HEK293 (cell line): ENCODE results near the gene PRR35.

Experiments used
- CTCF ChIA-PET: fragments of 350-600 bp; formaldehyde crosslinking; extraction: SDS; loops from one replicate; lab custom pipeline; 2021; ENCODE audit warnings: antibody characterized with exemption; lab: Yijun Ruan, JAX
- POLR2A ChIA-PET: fragments of 300-600 bp; formaldehyde crosslinking; extraction: SDS; loops from one replicate; lab custom pipeline; 2020; ENCODE audit warnings: antibody characterized with exemption, inconsistent platforms; lab: Yijun Ruan, JAX
- H3K27ac ChIP-seq: fragments of 200-500 bp; sonication (Bioruptor generic); 2 replicates; pipeline ENCODE4 v1.5.1; 2014; ENCODE audit warnings: low read depth, low read length, control low read depth, inconsistent platforms; ENCODE audit errors: extremely low read depth
- H3K36me3 ChIP-seq, 2 experiments: fragments of 200-500 bp in 1 of 2; sonication (Bioruptor generic) in 1 of 2; 1 replicate in 1 of 2; 2 replicates in 1 of 2; pipeline ENCODE4 v1.5.1; 2014 to 2017; ENCODE audit warnings: inconsistent platforms in 2 of 2, low read length in 2 of 2; ENCODE audit not compliant: control insufficient read depth in 2 of 2, insufficient read depth in 1 of 2
- H3K4me1 ChIP-seq: fragments of 200-500 bp; sonication (Bioruptor generic); 2 replicates; pipeline ENCODE4 v1.5.1; 2014; ENCODE audit warnings: mild to moderate bottlenecking, low read length, inconsistent platforms; ENCODE audit not compliant: control insufficient read depth, insufficient read depth
- H3K4me3 ChIP-seq: 2 replicates; pipeline ENCODE4 v1.5.1; 2011; ENCODE audit warnings: low read depth, mild to moderate bottlenecking, control low read depth, low read length, moderate library complexity
- H3K9me3 ChIP-seq: fragments of 200-500 bp; sonication (Bioruptor generic); 2 replicates; pipeline ENCODE4 v1.5.1; 2014; ENCODE audit warnings: low read depth, low read length, inconsistent platforms; ENCODE audit not compliant: control insufficient read depth, insufficient read depth
- EGR2 ChIP-seq: fragments of 450-650 bp; formaldehyde crosslinking; IDR thresholded peaks from 2 replicates; pipeline ENCODE4 v1.5.1; 2016; ENCODE audit warnings: low read depth, missing biosample characterization, missing genetic modification characterization
- KLF7 ChIP-seq: fragments of 450-650 bp; formaldehyde crosslinking; IDR thresholded peaks from 2 replicates; pipeline ENCODE4 v1.5.1; 2016; ENCODE audit warnings: missing biosample characterization, missing genetic modification characterization, borderline replicate concordance
- TRIM28 ChIP-seq: IDR thresholded peaks from 2 replicates; pipeline ENCODE4 v1.6.1; 2011; ENCODE audit warnings: low read length, control low read depth, borderline replicate concordance
- ZBTB17 ChIP-seq: fragments of 450-650 bp; formaldehyde crosslinking; IDR thresholded peaks from 2 replicates; pipeline ENCODE4 v1.5.1; 2016; ENCODE audit warnings: missing biosample characterization, missing genetic modification characterization
- ZBTB21 ChIP-seq: fragments of 450-650 bp; formaldehyde crosslinking; IDR thresholded peaks from 2 replicates; pipeline ENCODE4 v1.5.1; 2017; ENCODE audit warnings: missing biosample characterization, missing genetic modification characterization
- ZIC2 ChIP-seq: fragments of 450-650 bp; formaldehyde crosslinking; IDR thresholded peaks from 2 replicates; pipeline ENCODE4 v1.5.1; 2016; ENCODE audit warnings: missing biosample characterization, missing genetic modification characterization
- ZNF140 ChIP-seq: fragments of 450-650 bp; formaldehyde crosslinking; IDR thresholded peaks from 2 replicates; pipeline ENCODE4 v1.5.1; 2016; ENCODE audit warnings: missing biosample characterization, missing genetic modification characterization
- ZNF146 ChIP-seq: fragments of 450-650 bp; formaldehyde crosslinking; IDR thresholded peaks from 2 replicates; pipeline ENCODE4 v1.5.1; 2016; ENCODE audit warnings: missing biosample characterization, missing genetic modification characterization
- ZNF157 ChIP-seq: fragments of 450-650 bp; formaldehyde crosslinking; IDR thresholded peaks from 2 replicates; pipeline ENCODE4 v1.5.1; 2016; ENCODE audit warnings: missing biosample characterization, missing genetic modification characterization
- ZNF311 ChIP-seq: fragments of 450-650 bp; formaldehyde crosslinking; IDR thresholded peaks from 2 replicates; pipeline ENCODE4 v1.5.1; 2017; ENCODE audit warnings: missing biosample characterization, missing genetic modification characterization, borderline replicate concordance
- ZNF341 ChIP-seq: fragments of 450-650 bp; formaldehyde crosslinking; IDR thresholded peaks from 2 replicates; pipeline ENCODE4; 2016; ENCODE audit warnings: low read depth, missing biosample characterization, missing genetic modification characterization
- ZNF473 ChIP-seq: fragments of 450-650 bp; formaldehyde crosslinking; IDR thresholded peaks from 2 replicates; pipeline ENCODE4 v1.5.1; 2017; ENCODE audit warnings: missing biosample characterization, missing genetic modification characterization
- ZNF600 ChIP-seq: fragments of 450-650 bp; formaldehyde crosslinking; IDR thresholded peaks from 2 replicates; pipeline ENCODE4 v1.5.1; 2016; ENCODE audit warnings: missing biosample characterization, missing genetic modification characterization
- ZNF610 ChIP-seq: fragments of 450-650 bp; formaldehyde crosslinking; IDR thresholded peaks from 2 replicates; pipeline ENCODE4 v1.5.1; 2016; ENCODE audit warnings: missing biosample characterization, missing genetic modification characterization, borderline replicate concordance
- ZNF747 ChIP-seq: fragments of 450-650 bp; formaldehyde crosslinking; IDR thresholded peaks from 2 replicates; pipeline ENCODE4 v1.5.1; 2016; ENCODE audit warnings: missing biosample characterization, missing genetic modification characterization
- ZNF76 ChIP-seq: fragments of 450-650 bp; formaldehyde crosslinking; IDR thresholded peaks from 2 replicates; pipeline ENCODE4; 2016; ENCODE audit warnings: low read depth, missing biosample characterization, missing genetic modification characterization, borderline replicate concordance
- ZNF791 ChIP-seq: fragments of 450-650 bp; formaldehyde crosslinking; IDR thresholded peaks from 2 replicates; pipeline ENCODE4 v1.5.1; 2016; ENCODE audit warnings: missing biosample characterization, missing genetic modification characterization
- ZNF830 ChIP-seq: fragments of 450-650 bp; IDR thresholded peaks from 2 replicates; pipeline ENCODE4 v1.5.0; 2018; ENCODE audit warnings: missing biosample characterization, missing genetic modification characterization, low read depth, mild to moderate bottlenecking, moderate library complexity
- ZSCAN16 ChIP-seq: fragments of 450-650 bp; formaldehyde crosslinking; IDR thresholded peaks from 2 replicates; pipeline ENCODE4 v1.5.1; 2016; ENCODE audit warnings: missing biosample characterization, missing genetic modification characterization
- TF ChIP-seq, protein P1 (sequence below): fragments of 450-650 bp; formaldehyde crosslinking; IDR thresholded peaks from 2 replicates; pipeline ENCODE4 v1.5.1; 2017; ENCODE audit warnings: missing biosample characterization, missing genetic modification characterization
- TF ChIP-seq, protein P2 (sequence below): fragments of 450-650 bp; formaldehyde crosslinking; optimal IDR thresholded peaks from 2 replicates; pipeline ENCODE3; 2016; ENCODE audit warnings: missing biosample characterization, mild to moderate bottlenecking, missing genetic modification characterization
- TF ChIP-seq, protein P3 (sequence below): fragments of 450-650 bp; formaldehyde crosslinking; IDR thresholded peaks from 2 replicates; pipeline ENCODE4 v1.5.1; 2016; ENCODE audit warnings: missing biosample characterization, missing genetic modification characterization
- TF ChIP-seq, protein P4 (sequence below): fragments of 450-650 bp; formaldehyde crosslinking; IDR thresholded peaks from 2 replicates; pipeline ENCODE4 v1.5.1; 2016; ENCODE audit warnings: missing biosample characterization, missing genetic modification characterization
- TF ChIP-seq, protein P5 (sequence below): fragments of 450-650 bp; formaldehyde crosslinking; IDR thresholded peaks from 2 replicates; pipeline ENCODE4 v1.5.1; 2016; ENCODE audit warnings: missing biosample characterization, missing genetic modification characterization

Gene PRR35

DNA sequence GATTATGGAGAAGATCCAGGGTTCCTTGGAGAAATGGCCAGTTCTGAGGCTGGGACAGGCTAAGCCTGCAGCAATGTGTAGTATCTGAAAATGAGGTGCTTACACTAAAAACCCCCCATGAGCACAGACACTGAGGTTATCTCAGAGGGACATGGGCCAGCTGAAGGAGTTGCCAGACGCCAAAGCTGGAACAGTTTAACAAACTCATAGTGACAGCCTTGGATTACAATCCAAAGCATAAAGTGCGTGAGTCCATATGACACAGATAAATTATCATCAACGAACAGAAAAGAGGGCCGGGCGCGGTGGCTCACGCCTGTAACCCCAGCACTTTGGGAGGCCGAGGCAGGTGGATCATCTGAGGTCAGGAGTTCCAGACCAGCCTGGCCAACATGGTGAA, 43.9 kb upstream of the PRR35 start (continued):
- TF ChIP-seq, protein P1, sequence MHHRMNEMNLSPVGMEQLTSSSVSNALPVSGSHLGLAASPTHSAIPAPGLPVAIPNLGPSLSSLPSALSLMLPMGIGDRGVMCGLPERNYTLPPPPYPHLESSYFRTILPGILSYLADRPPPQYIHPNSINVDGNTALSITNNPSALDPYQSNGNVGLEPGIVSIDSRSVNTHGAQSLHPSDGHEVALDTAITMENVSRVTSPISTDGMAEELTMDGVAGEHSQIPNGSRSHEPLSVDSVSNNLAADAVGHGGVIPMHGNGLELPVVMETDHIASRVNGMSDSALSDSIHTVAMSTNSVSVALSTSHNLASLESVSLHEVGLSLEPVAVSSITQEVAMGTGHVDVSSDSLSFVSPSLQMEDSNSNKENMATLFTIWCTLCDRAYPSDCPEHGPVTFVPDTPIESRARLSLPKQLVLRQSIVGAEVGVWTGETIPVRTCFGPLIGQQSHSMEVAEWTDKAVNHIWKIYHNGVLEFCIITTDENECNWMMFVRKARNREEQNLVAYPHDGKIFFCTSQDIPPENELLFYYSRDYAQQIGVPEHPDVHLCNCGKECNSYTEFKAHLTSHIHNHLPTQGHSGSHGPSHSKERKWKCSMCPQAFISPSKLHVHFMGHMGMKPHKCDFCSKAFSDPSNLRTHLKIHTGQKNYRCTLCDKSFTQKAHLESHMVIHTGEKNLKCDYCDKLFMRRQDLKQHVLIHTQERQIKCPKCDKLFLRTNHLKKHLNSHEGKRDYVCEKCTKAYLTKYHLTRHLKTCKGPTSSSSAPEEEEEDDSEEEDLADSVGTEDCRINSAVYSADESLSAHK = no peak
- TF ChIP-seq, protein P2, sequence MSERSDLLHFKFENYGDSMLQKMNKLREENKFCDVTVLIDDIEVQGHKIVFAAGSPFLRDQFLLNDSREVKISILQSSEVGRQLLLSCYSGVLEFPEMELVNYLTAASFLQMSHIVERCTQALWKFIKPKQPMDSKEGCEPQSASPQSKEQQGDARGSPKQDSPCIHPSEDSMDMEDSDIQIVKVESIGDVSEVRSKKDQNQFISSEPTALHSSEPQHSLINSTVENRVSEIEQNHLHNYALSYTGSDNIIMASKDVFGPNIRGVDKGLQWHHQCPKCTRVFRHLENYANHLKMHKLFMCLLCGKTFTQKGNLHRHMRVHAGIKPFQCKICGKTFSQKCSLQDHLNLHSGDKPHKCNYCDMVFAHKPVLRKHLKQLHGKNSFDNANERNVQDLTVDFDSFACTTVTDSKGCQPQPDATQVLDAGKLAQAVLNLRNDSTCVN = no peak
- TF ChIP-seq ZNF76 (tag by site-specific recombination) (no peak), ZNF341 (tag by site-specific recombination) (no peak), ZNF157 (no peak), ZNF830 (tag by site-specific recombination) (no peak), ZIC2 (tag by site-specific recombination) (no peak), TRIM28 (no peak), KLF7 (tag by site-specific recombination) (no peak), ZNF791 (no peak)
- TF ChIP-seq, protein P3, sequence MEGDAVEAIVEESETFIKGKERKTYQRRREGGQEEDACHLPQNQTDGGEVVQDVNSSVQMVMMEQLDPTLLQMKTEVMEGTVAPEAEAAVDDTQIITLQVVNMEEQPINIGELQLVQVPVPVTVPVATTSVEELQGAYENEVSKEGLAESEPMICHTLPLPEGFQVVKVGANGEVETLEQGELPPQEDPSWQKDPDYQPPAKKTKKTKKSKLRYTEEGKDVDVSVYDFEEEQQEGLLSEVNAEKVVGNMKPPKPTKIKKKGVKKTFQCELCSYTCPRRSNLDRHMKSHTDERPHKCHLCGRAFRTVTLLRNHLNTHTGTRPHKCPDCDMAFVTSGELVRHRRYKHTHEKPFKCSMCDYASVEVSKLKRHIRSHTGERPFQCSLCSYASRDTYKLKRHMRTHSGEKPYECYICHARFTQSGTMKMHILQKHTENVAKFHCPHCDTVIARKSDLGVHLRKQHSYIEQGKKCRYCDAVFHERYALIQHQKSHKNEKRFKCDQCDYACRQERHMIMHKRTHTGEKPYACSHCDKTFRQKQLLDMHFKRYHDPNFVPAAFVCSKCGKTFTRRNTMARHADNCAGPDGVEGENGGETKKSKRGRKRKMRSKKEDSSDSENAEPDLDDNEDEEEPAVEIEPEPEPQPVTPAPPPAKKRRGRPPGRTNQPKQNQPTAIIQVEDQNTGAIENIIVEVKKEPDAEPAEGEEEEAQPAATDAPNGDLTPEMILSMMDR (tag by site-specific recombination) = no peak
- TF ChIP-seq, all 188 proteins: peak for 0

DNA sequence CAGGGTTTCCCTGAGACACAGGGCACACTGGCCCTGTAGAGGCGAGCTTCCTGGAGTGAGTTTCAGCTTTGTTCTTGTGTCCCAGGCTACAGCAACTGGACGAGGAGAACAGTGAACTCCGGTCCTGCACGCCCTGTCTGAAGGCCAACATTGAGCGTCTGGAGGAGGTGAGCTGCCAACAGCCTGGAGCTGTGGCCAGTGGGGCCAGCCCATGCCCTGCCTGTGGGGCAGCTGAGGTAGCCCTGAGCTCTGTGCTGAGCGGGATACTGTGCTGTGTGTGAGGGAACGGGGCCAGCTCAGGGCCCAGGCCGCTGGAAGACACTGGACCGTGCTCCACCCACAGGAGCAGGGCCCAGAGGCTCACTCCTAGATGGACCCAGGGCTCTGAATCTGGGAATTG, 41.3 kb upstream of the PRR35 start:
- Histone ChIP-seq H3K36me3 (peaks cover 0 to 61% of the 10 kb centered on the region in 2 experiments; a peak in 2 of 3 replicates), H3K27ac (no peak overlapping the region), H3K4me1 (no peaks in the 10 kb centered on the region), H3K4me3 (no peak overlapping the region), H3K9me3 (no peaks in the 10 kb centered on the region)
- TF ChIP-seq, protein P4, sequence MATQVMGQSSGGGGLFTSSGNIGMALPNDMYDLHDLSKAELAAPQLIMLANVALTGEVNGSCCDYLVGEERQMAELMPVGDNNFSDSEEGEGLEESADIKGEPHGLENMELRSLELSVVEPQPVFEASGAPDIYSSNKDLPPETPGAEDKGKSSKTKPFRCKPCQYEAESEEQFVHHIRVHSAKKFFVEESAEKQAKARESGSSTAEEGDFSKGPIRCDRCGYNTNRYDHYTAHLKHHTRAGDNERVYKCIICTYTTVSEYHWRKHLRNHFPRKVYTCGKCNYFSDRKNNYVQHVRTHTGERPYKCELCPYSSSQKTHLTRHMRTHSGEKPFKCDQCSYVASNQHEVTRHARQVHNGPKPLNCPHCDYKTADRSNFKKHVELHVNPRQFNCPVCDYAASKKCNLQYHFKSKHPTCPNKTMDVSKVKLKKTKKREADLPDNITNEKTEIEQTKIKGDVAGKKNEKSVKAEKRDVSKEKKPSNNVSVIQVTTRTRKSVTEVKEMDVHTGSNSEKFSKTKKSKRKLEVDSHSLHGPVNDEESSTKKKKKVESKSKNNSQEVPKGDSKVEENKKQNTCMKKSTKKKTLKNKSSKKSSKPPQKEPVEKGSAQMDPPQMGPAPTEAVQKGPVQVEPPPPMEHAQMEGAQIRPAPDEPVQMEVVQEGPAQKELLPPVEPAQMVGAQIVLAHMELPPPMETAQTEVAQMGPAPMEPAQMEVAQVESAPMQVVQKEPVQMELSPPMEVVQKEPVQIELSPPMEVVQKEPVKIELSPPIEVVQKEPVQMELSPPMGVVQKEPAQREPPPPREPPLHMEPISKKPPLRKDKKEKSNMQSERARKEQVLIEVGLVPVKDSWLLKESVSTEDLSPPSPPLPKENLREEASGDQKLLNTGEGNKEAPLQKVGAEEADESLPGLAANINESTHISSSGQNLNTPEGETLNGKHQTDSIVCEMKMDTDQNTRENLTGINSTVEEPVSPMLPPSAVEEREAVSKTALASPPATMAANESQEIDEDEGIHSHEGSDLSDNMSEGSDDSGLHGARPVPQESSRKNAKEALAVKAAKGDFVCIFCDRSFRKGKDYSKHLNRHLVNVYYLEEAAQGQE (tag by site-specific recombination) = no peak
- TF ChIP-seq ZNF600 (tag by site-specific recombination) = peak; percentile 27; the same call in 1 of the 2 replicates
- ChIA-PET POLR2A (interaction anchor here (0.8 kb wide), 1 partner anchor 8 kb away, joined by 3 read pairs; the partner anchor contains the start of gene CAPN15), CTCF (no interaction called here)

DNA sequence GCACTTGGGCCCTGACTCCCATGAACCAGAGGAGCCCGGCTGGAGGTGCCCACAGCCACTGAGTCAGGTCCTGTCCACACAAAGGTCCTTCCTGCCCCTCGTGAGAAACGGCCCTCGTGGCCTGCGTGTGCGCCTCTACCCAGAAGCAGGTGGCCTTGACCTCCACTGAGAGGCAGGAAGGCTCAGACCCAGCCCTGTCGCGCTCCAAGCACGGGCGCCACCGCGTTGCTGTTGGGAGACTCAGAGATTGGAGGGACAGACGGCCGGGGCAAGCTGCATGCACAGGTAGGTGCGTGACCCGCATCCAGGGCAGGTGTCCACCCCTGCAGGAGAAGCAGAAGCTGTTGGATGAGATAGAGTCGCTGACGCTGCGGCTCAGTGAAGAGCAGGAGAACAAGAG, 40.8 kb upstream of the PRR35 start:
- no peak overlapping the region for H3K27ac ChIP-seq
- no peaks in the 10 kb centered on the region for H3K9me3 ChIP-seq
- ChIA-PET POLR2A (no interaction called here), CTCF (interaction anchor here (1.3 kb wide), 1 partner anchor 28 kb away, joined by 3 read pairs; no protein-coding TSS in a partner anchor)
- H3K4me1 ChIP-seq = no peaks in the 10 kb centered on the region
- H3K36me3 ChIP-seq = peaks cover 0 to 55% of the 10 kb centered on the region in 2 experiments; a peak in 2 of 3 replicates
- no peak overlapping the region for H3K4me3 ChIP-seq
- TF ChIP-seq, protein P5, sequence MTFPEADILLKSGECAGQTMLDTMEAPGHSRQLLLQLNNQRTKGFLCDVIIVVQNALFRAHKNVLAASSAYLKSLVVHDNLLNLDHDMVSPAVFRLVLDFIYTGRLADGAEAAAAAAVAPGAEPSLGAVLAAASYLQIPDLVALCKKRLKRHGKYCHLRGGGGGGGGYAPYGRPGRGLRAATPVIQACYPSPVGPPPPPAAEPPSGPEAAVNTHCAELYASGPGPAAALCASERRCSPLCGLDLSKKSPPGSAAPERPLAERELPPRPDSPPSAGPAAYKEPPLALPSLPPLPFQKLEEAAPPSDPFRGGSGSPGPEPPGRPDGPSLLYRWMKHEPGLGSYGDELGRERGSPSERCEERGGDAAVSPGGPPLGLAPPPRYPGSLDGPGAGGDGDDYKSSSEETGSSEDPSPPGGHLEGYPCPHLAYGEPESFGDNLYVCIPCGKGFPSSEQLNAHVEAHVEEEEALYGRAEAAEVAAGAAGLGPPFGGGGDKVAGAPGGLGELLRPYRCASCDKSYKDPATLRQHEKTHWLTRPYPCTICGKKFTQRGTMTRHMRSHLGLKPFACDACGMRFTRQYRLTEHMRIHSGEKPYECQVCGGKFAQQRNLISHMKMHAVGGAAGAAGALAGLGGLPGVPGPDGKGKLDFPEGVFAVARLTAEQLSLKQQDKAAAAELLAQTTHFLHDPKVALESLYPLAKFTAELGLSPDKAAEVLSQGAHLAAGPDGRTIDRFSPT (tag by site-specific recombination) = no peak
- no peak for TF ChIP-seq ZBTB17 (tag by site-specific recombination)
- TF ChIP-seq ZNF311 (tag by site-specific recombination) = no peak
- TF ChIP-seq KLF7 (tag by site-specific recombination) = no peak
- TF ChIP-seq ZBTB21 = no peak
- no peak for TF ChIP-seq ZNF140
- TF ChIP-seq ZNF610 (tag by site-specific recombination) = no peak
- no peak for TF ChIP-seq ZNF473 (tag by site-specific recombination)
- TF ChIP-seq ZNF146 = no peak
- TF ChIP-seq EGR2 (tag by site-specific recombination) = no peak
- no peak for TF ChIP-seq ZNF747 (tag by site-specific recombination)
- no peak for TF ChIP-seq ZSCAN16
